Measurements from ENCODE around the gene CLEC4M. TPM values are rescaled to one million over a fixed set of nuclear protein-coding genes. Genes with fewer than 3 reads are reported as not detected.

CLEC4M gene
- total RNA-seq, 4 donors from 2014 or later, result not detected

DNA sequence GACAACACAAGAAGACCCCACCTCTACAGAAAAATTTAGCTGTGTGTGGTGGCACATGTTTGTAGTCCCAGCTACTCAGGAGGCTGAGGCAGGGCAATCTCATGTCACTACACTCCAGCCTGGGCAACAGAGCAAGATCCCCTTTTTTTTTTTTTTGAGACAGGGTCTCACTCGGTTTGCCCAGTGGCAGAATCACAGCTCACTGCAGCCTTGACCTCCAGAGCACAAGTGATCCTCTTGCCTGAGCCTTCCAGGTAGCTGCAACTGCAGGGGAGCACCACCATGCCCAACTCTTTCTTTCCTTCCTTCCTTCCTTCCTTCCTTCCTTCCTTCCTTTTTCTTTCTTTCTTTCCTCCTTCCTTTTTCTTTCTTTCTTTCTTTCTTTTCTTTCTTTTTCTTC lies 26.9 kb upstream of the CLEC4M start:
- no peak overlapping the region for H3K27ac ChIP-seq
- no peaks in the 10 kb centered on the region for H3K4me1 ChIP-seq
- H3K27me3 ChIP-seq, result peaks cover 0 to 62% (median under 1%) of the 10 kb centered on the region in 4 donors
- no peak for DNase-seq
- 23 to 73% methylated on average over 1 of the region's 1 CpG for whole genome bisulfite sequencing, 2 donors
- H3K9me3 ChIP-seq, result no peaks in the 10 kb centered on the region
- H3K36me3 ChIP-seq, result no peaks in the 10 kb centered on the region
- intact Hi-C loops (cut with DNase I), result no loop called here
- TF ChIP-seq POLR2A (IDR thresholded peaks at IDR 0.05), result no peak
- TF ChIP-seq, protein P1, sequence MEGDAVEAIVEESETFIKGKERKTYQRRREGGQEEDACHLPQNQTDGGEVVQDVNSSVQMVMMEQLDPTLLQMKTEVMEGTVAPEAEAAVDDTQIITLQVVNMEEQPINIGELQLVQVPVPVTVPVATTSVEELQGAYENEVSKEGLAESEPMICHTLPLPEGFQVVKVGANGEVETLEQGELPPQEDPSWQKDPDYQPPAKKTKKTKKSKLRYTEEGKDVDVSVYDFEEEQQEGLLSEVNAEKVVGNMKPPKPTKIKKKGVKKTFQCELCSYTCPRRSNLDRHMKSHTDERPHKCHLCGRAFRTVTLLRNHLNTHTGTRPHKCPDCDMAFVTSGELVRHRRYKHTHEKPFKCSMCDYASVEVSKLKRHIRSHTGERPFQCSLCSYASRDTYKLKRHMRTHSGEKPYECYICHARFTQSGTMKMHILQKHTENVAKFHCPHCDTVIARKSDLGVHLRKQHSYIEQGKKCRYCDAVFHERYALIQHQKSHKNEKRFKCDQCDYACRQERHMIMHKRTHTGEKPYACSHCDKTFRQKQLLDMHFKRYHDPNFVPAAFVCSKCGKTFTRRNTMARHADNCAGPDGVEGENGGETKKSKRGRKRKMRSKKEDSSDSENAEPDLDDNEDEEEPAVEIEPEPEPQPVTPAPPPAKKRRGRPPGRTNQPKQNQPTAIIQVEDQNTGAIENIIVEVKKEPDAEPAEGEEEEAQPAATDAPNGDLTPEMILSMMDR (IDR thresholded peaks at IDR 0.05), result no peak
- no peak overlapping the region for H3K4me3 ChIP-seq

DNA sequence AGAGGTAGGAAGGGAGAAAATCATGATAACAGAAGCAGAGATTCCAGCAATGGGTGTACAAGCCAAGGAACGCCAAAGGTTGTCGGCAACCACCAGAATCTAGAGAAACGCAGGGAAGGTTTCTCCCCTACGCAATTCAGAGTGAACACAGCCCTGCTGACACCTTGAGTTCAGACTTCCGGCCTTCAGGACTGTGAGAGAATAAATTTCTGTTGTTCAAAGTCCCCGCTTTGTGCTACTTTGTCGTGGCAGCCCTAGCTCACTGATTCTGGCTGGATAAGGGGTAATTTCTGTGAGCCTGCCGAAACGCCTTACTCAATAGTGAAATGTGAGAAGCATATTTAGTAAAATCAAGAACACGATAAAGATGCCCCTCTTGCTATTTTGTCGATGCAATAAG lies 25.8 kb upstream of the CLEC4M start:
- H3K4me3 ChIP-seq, result no peak overlapping the region
- H3K4me1 ChIP-seq, result no peaks in the 10 kb centered on the region
- no peaks in the 10 kb centered on the region for H3K36me3 ChIP-seq
- WGBS, 2 donors, result 67 to 80% methylated on average over 11 of the region's 11 CpGs
- DNase-seq, result no peak
- no peak for TF ChIP-seq POLR2A (IDR thresholded peaks at IDR 0.05)
- TF ChIP-seq, protein P1 (IDR thresholded peaks at IDR 0.05), result no peak
- H3K27me3 ChIP-seq, result peaks cover 0 to 61% (median 0%) of the 10 kb centered on the region in 4 donors
- H3K9me3 ChIP-seq, result no peaks in the 10 kb centered on the region
- no peak overlapping the region for H3K27ac ChIP-seq
- intact Hi-C loops (cut with DNase I), result no loop called here

DNA sequence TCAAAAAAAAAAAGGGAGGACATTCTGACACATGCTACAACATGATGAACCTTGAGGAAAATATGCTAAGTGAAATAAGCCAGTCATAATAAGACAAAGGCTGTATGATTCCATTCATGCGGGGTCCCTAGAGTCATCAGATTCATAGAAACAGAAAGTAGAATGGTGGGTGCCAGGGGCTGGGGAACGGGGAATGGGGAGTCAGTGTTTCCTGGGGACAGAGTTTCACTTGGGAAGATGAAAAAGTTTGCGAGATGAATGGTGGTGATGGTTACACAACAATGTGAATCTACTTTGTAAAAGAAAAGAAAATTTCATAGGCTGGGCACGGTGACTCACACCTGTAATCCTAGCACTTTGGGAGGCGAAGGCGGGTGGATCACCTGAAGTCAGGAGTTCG lies 25.0 kb upstream of the CLEC4M start:
- TF ChIP-seq POLR2A (IDR thresholded peaks at IDR 0.05), result no peak
- TF ChIP-seq, protein P1 (IDR thresholded peaks at IDR 0.05), result no peak

DNA sequence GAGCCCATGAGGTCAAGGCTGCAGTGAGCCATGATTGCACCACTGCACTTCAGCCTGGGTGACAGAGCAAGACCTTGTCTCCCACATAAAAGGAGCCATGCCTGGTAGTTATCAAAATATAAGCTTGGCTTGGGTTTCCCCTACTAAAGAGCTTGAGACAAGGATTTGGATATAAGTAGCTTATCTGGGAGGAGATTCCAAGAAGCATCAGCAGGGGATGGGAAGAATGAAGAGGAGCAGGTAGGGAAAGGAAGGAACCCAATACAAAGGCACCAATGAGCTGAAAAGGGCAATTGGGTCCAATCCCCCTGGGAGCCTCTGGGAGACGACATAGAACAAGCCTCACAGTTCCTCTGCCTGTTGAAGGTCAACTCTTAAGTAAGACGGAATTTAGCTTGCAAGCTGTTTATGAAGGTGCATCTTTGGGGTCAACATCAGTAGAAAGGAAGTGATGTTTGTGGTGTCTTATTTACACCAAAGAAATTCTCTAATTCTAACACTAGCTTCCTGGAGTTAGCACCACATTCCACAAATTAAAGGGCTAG lies 23.8 kb upstream of the CLEC4M start:
- no peak for DNase-seq
- H3K27ac ChIP-seq, result no peak overlapping the region
- 45 to 55% methylated on average over 2 of the region's 2 CpGs for WGBS, 2 donors
- H3K9me3 ChIP-seq, result no peaks in the 10 kb centered on the region
- intact Hi-C loops (cut with DNase I), result no loop called here
- peaks cover 0 to 64% (median 0%) of the 10 kb centered on the region in 4 donors for H3K27me3 ChIP-seq
- TF ChIP-seq, protein P1 (IDR thresholded peaks at IDR 0.05), result no peak
- TF ChIP-seq POLR2A (IDR thresholded peaks at IDR 0.05), result no peak
- H3K4me1 ChIP-seq, result no peaks in the 10 kb centered on the region
- no peaks in the 10 kb centered on the region for H3K36me3 ChIP-seq
- H3K4me3 ChIP-seq, result no peak overlapping the region

More for the DNA sequence above, 25.0 kb upstream of the CLEC4M start:
- Histone ChIP-seq H3K36me3 (no peaks in the 10 kb centered on the region), H3K27ac (no peak overlapping the region), H3K9me3 (no peaks in the 10 kb centered on the region), H3K27me3 (peaks cover 0 to 58% (median 0%) of the 10 kb centered on the region in 4 donors), H3K4me3 (no peak overlapping the region), H3K4me1 (no peaks in the 10 kb centered on the region)
- WGBS, 2 donors, result 45 to 52% methylated on average over 7 of the region's 7 CpGs
- intact Hi-C loops (cut with DNase I), result no loop called here
- no peak for DNase-seq

DNA sequence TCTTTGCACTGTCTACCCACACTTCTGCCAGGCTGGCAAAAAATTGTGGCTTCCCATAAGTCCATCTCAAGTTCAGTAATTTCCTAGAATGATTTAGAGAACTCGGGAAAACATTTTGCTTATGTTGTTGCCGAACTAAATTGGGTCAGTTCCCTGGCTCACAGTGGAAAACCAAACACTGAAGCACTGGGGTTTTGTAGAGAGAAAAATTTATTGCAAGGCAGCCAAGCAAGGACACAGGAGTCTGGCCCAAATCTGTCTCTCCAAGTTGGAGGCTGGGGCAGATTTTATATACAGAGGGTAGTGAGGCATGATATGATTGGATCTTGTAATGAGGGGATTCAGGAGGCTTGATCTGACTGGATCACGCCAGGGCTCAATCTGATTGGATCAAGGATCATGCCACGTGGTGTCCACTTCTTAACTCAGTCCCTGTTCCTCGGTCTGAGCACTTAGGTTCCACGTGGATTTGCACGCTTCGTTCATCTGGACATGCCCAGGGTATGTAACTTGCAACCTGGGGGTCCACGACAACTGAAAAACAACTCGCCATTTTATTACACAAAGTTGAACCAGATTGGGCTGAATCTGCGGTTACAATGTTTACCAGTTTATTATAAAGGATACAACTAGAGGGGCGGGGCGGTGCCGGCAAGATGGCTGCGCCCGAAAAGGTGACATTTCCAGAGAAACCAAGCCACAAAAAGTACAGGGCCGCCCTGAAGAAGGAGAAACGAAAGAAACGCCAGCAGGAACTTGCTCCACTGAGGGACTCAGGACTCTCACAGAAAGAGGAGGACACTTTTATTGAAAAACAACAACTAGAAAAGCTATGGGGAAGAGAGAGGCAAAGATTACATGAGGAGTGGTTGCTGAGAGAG lies 23.0 kb upstream of the CLEC4M start:
- H3K27ac ChIP-seq, result no peak overlapping the region

More for the DNA sequence above, 23.0 kb upstream of the CLEC4M start:
- Histone ChIP-seq H3K4me1 (no peaks in the 10 kb centered on the region), H3K4me3 (no peak overlapping the region), H3K9me3 (no peaks in the 10 kb centered on the region), H3K27me3 (peaks cover 0 to 63% (median 0%) of the 10 kb centered on the region in 4 donors), H3K36me3 (no peaks in the 10 kb centered on the region)
- DNase-seq, result no peak
- WGBS, 2 donors, result 66 to 83% methylated on average over 13 to 16 of the region's 19 CpGs
- no peak for TF ChIP-seq POLR2A (IDR thresholded peaks at IDR 0.05)
- TF ChIP-seq, protein P1 (IDR thresholded peaks at IDR 0.05), result no peak
- intact Hi-C loops (cut with DNase I), result no loop called here
